K562 (cell line): ENCODE measurements around the gene COQ2.

Experiments used
- ADNP ChIP-seq: fragments of 200-800 bp; sonication (Bioruptor generic); IDR thresholded peaks from 2 replicates; pipeline ENCODE4 v1.6.1; 2016; ENCODE audit warnings: missing genetic modification characterization, missing compliant biosample characterization
- HNRNPL ChIP-seq: fragments of 200-400 bp; formaldehyde crosslinking; IDR thresholded peaks from 2 replicates; pipeline ENCODE4 v1.6.1; 2017; ENCODE audit warnings: low read depth, mild to moderate bottlenecking, low read length
- TARDBP ChIP-seq: fragments of 450-650 bp; IDR thresholded peaks from 2 replicates; pipeline ENCODE4 v1.6.1; 2016
- TCF7 ChIP-seq: sonication (generic); IDR thresholded peaks from 2 replicates; pipeline ENCODE4 v1.6.1; 2016; ENCODE audit warnings: antibody characterized with exemption, borderline replicate concordance
- ZKSCAN8 ChIP-seq: fragments of 200-800 bp; sonication (Bioruptor generic); IDR thresholded peaks from 2 replicates; pipeline ENCODE4 v1.6.1; 2016; ENCODE audit warnings: missing genetic modification characterization, missing compliant biosample characterization
- ZNF354B ChIP-seq: fragments of 250-450 bp; sonication (Bioruptor Pico); IDR thresholded peaks from 2 replicates; pipeline ENCODE4 v1.4.0; 2020
- TF ChIP-seq, protein P1 (sequence below): sonication (generic); formaldehyde crosslinking; IDR thresholded peaks from 2 replicates; pipeline ENCODE4 v1.9.0; 2022; ENCODE audit warnings: mild to moderate bottlenecking, missing genetic modification reagents

DNA sequence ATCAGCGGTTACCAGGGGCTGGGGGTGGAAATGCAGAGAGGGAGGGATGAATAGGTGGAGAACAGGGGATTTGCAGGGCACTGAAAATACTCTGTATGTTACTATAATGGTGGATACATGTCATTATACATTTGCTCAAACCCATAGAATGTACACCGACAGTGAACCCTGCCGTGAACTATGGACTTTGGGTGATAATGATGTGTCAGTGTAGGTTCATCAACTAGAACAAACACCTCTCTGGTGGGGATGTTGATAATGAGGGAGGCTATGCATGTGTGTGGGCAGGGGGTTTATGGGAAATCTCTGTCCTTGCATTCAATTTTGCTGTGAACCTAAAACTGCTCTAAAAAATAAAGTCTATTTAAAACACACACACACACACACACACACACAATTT, 38.5 kb upstream of the COQ2 start:
- no peak for TF ChIP-seq ZKSCAN8
- no peak for TF ChIP-seq TCF7
- TF ChIP-seq ZNF354B: no peak
- TF ChIP-seq ADNP (tag): no peak
- TF ChIP-seq TARDBP: no peak
- TF ChIP-seq, protein P1, sequence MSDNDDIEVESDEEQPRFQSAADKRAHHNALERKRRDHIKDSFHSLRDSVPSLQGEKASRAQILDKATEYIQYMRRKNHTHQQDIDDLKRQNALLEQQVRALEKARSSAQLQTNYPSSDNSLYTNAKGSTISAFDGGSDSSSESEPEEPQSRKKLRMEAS (CRISPR knock-in tag): no peak
- TF ChIP-seq HNRNPL: no peak
